Measurements from ENCODE around the gene CRABP1. TPM values are rescaled to one million over a fixed set of nuclear protein-coding genes. Genes with fewer than 3 reads are reported as not detected.

Gene CRABP1
- total RNA-seq, 1 donor from 2014 or later: 320 TPM

DNA sequence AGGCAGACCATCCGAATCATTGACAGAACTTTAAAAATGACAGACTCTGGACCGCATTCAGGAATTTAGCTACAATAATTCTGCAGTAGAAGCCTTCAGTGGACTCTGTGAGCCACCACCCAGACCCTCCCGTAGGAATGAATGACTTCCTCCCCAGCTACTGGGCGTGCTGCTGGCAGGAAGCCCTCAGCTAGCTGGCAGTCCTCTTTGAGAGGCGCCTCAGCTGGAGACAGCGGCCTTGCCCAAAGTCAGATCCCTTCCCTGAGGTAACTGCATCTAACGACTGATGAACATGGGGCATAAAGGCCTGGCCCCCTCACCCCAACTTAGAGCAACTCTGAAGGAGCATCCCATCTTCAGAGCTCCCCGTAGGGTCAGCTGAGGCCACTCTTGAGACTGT is 25.8 kb downstream of the CRABP1 start:
- Histone ChIP-seq H3K4me2 (no peak overlapping the region), H3K9ac (no peak overlapping the region), H3F3A (ENCODE audit: low read depth) (peaks cover 27% of the 10 kb centered on the region), H3K27ac (no peak overlapping the region), H3K4me3 (no peak overlapping the region), H3K36me3 (no peaks in the 10 kb centered on the region), H3K4me1 (peaks cover 30% of the 10 kb centered on the region), H3K79me2 (ENCODE audit: low read depth) (no peaks in the 10 kb centered on the region), H2AFZ (replicated peaks) (no peak overlapping the region), H4K20me1 (ENCODE audit: low read depth) (no peaks in the 10 kb centered on the region), H3K27me3 (no peaks in the 10 kb centered on the region), H3K9me3 (ENCODE audit: low read depth) (no peaks in the 10 kb centered on the region)
- no peaks in the 10 kb centered on the region for H3K9me3 Mint-ChIP-seq
- no peak for DNase-seq (ENCODE audit: low spot score)
- H3K36me3 Mint-ChIP-seq: no peaks in the 10 kb centered on the region
- no peak overlapping the region for H3K27ac Mint-ChIP-seq
- peaks cover 37% of the 10 kb centered on the region for H3K4me1 Mint-ChIP-seq
- TF ChIP-seq EZH2 (IDR thresholded peaks at IDR 0.05): no peak
- TF ChIP-seq, protein P1, sequence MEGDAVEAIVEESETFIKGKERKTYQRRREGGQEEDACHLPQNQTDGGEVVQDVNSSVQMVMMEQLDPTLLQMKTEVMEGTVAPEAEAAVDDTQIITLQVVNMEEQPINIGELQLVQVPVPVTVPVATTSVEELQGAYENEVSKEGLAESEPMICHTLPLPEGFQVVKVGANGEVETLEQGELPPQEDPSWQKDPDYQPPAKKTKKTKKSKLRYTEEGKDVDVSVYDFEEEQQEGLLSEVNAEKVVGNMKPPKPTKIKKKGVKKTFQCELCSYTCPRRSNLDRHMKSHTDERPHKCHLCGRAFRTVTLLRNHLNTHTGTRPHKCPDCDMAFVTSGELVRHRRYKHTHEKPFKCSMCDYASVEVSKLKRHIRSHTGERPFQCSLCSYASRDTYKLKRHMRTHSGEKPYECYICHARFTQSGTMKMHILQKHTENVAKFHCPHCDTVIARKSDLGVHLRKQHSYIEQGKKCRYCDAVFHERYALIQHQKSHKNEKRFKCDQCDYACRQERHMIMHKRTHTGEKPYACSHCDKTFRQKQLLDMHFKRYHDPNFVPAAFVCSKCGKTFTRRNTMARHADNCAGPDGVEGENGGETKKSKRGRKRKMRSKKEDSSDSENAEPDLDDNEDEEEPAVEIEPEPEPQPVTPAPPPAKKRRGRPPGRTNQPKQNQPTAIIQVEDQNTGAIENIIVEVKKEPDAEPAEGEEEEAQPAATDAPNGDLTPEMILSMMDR (IDR thresholded peaks at IDR 0.05): no peak
- TF ChIP-seq EZH2phosphoT487 (IDR thresholded peaks at IDR 0.05): no peak
- H3K27me3 Mint-ChIP-seq (ENCODE audit: insufficient read depth, low read depth): peaks cover 18% of the 10 kb centered on the region
- no peak overlapping the region for H3K4me3 Mint-ChIP-seq

DNA sequence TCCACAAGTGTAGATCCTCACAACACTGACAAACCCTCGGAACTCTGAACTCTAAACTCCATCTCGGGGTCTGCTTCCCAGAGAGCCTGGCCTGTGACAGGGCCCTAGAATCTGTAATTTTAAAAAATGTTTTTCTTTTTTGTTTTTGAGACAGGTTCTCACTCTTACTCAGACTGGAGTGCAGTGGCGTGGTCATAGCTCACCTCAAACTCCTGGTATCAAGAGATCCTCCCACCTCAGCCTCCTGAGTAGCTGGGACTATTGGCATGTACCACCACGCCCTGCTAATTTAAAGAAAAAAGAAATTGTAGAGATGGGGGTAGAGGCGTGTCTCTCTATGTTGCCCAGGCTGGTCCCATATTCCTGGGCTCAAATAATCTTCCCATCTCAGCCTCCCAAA is 26.2 kb downstream of the CRABP1 start:
- no peaks in the 10 kb centered on the region for H3K9me3 Mint-ChIP-seq
- H3K4me2 ChIP-seq: no peak overlapping the region
- DNase-seq (ENCODE audit: low spot score): no peak
- no peaks in the 10 kb centered on the region for H3K27me3 ChIP-seq
- H3K27ac ChIP-seq: no peak overlapping the region
- H3K79me2 ChIP-seq (ENCODE audit: low read depth): no peaks in the 10 kb centered on the region
- no peaks in the 10 kb centered on the region for H3K36me3 Mint-ChIP-seq
- no peak overlapping the region for H3K9ac ChIP-seq
- peaks cover 30% of the 10 kb centered on the region for H3K4me1 ChIP-seq
- no peak overlapping the region for H3K4me3 ChIP-seq
- H3K4me1 Mint-ChIP-seq: peaks cover 36% of the 10 kb centered on the region
- no peak for TF ChIP-seq EZH2 (IDR thresholded peaks at IDR 0.05)
- TF ChIP-seq EZH2phosphoT487 (IDR thresholded peaks at IDR 0.05): no peak
- TF ChIP-seq, protein P1 (IDR thresholded peaks at IDR 0.05): no peak
- H3F3A ChIP-seq (ENCODE audit: low read depth): peaks cover 27% of the 10 kb centered on the region
- H2AFZ ChIP-seq (replicated peaks): no peak overlapping the region
- no peaks in the 10 kb centered on the region for H3K9me3 ChIP-seq (ENCODE audit: low read depth)
- H3K27me3 Mint-ChIP-seq (ENCODE audit: insufficient read depth, low read depth): peaks cover 18% of the 10 kb centered on the region
- H4K20me1 ChIP-seq (ENCODE audit: low read depth): no peaks in the 10 kb centered on the region
- H3K27ac Mint-ChIP-seq: no peak overlapping the region
- H3K36me3 ChIP-seq: no peaks in the 10 kb centered on the region
- no peak overlapping the region for H3K4me3 Mint-ChIP-seq

DNA sequence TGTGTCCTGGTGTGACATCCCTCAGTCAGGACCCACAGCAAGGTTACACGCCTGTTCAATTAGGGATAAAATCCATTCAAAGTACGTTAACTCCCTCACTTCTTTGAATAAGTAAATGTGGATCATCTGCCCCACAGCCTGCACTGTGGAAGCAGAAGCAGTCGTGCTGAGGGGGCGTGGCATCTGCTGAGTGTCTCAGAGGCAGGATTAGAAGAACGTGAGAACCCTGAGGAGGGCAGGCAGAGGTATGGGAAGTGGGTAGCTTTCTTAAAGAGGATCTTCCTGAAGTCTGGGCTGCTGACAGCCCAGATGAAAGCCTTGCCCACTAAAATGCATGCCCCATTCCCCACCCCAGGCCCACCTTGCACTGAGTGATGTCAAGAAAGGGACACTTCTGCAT is 28.5 kb downstream of the CRABP1 start:
- no peaks in the 10 kb centered on the region for H3K9me3 ChIP-seq (ENCODE audit: low read depth)
- Mint-ChIP-seq H3K4me3 (peak overlapping the region; percentile 70), H3K36me3 (no peaks in the 10 kb centered on the region), H3K4me1 (peaks cover 38% of the 10 kb centered on the region), H3K9me3 (no peaks in the 10 kb centered on the region), H3K27ac (peak overlapping the region; percentile 68), H3K27me3 (ENCODE audit: insufficient read depth, low read depth) (peaks cover 12% of the 10 kb centered on the region)
- H3F3A ChIP-seq (ENCODE audit: low read depth): peaks cover 27% of the 10 kb centered on the region
- peak; percentile 87 for DNase-seq (ENCODE audit: low spot score)
- no peaks in the 10 kb centered on the region for H3K27me3 ChIP-seq
- no peaks in the 10 kb centered on the region for H3K36me3 ChIP-seq
- no peaks in the 10 kb centered on the region for H3K79me2 ChIP-seq (ENCODE audit: low read depth)
- H3K9ac ChIP-seq: no peak overlapping the region
- H3K27ac ChIP-seq: no peak overlapping the region
- no peaks in the 10 kb centered on the region for H4K20me1 ChIP-seq (ENCODE audit: low read depth)
- TF ChIP-seq EZH2phosphoT487 (IDR thresholded peaks at IDR 0.05): no peak
- no peak for TF ChIP-seq EZH2 (IDR thresholded peaks at IDR 0.05)
- TF ChIP-seq, protein P1 (IDR thresholded peaks at IDR 0.05): no peak
- H2AFZ ChIP-seq (replicated peaks): no peak overlapping the region
- H3K4me3 ChIP-seq: no peak overlapping the region
- H3K4me1 ChIP-seq: peaks cover 37% of the 10 kb centered on the region
- peak overlapping the region; percentile 52 for H3K4me2 ChIP-seq
